Neural cell (in vitro differentiated cells): ENCODE data around the gene PAH. TPM values are rescaled to one million over a fixed set of nuclear protein-coding genes. Genes with fewer than 3 reads are reported as not detected.

Experiments
- H2AFZ ChIP-seq: fragments of 200-600, 300-800 bp; sonication (generic), shearing (Covaris generic); 2 replicates; pipeline ENCODE4 v1.6.0; 2014; ENCODE audit warnings: low read depth, mild to moderate bottlenecking, antibody characterized with exemption, low read length, moderate library complexity
- H3F3A ChIP-seq: fragments of 200-600 bp; shearing (Covaris generic); 2 replicates; pipeline ENCODE4 v1.6.1; 2016; ENCODE audit warnings: mild to moderate bottlenecking, moderate library complexity, mixed read lengths, antibody characterized with exemption, low read length; ENCODE audit not compliant: insufficient read depth, poor library complexity, severe bottlenecking
- H3K27ac ChIP-seq: fragments of 200-600, 300-800 bp; sonication (generic), shearing (Covaris generic); 2 replicates; pipeline ENCODE4 v1.5.1; 2014; ENCODE audit warnings: mild to moderate bottlenecking, low read length, moderate library complexity
- H3K27me3 ChIP-seq: fragments of 300-800, 200-600 bp; sonication (generic), shearing (Covaris generic); 2 replicates; pipeline ENCODE4 v1.6.0; 2014; ENCODE audit warnings: mild to moderate bottlenecking, low read depth, low read length, moderate library complexity; ENCODE audit not compliant: insufficient read depth
- H3K36me3 ChIP-seq: fragments of 300-800, 200-600 bp; sonication (generic), shearing (Covaris generic); 2 replicates; pipeline ENCODE4 v1.5.1; 2014; ENCODE audit warnings: mild to moderate bottlenecking, antibody characterized with exemption, low read length, moderate library complexity; ENCODE audit not compliant: insufficient read depth
- H3K4me2 ChIP-seq: fragments of 300-800, 200-600 bp; sonication (generic), shearing (Covaris generic); 2 replicates; pipeline ENCODE4 v1.6.0; 2014; ENCODE audit warnings: mild to moderate bottlenecking, low read length
- H3K4me3 ChIP-seq: fragments of 300-800, 200-600 bp; sonication (generic), shearing (Covaris generic); 2 replicates; pipeline ENCODE4 v1.5.1; 2014; ENCODE audit warnings: mild to moderate bottlenecking, low read length, moderate library complexity
- H3K79me2 ChIP-seq: fragments of 200-600 bp; shearing (Covaris generic); replicated peaks from 2 replicates; pipeline ENCODE4 v1.6.0; 2014; ENCODE audit warnings: mild to moderate bottlenecking, low read length, moderate library complexity; ENCODE audit not compliant: insufficient read depth
- H3K9ac ChIP-seq: fragments of 300-800, 200-600 bp; sonication (generic), shearing (Covaris generic); 2 replicates; pipeline ENCODE4 v1.6.1; 2016; ENCODE audit warnings: mild to moderate bottlenecking, low read length, mixed read lengths
- H3K9me2 ChIP-seq: fragments of 200-600 bp; shearing (Covaris generic); 2 replicates; pipeline ENCODE4 v1.6.1; 2016; ENCODE audit warnings: mild to moderate bottlenecking, low read length, mixed read lengths; ENCODE audit not compliant: insufficient read depth
- H3K9me3 ChIP-seq: fragments of 200-600, 300-800 bp; sonication (generic), shearing (Covaris generic); 2 replicates; pipeline ENCODE4 v1.6.1; 2016; ENCODE audit warnings: mild to moderate bottlenecking, mixed run types, low read length, moderate library complexity, mixed read lengths
- H4K20me1 ChIP-seq: fragments of 200-600 bp; shearing (Covaris generic); 2 replicates; pipeline ENCODE4 v1.6.1; 2016; ENCODE audit warnings: mild to moderate bottlenecking, mixed run types; ENCODE audit not compliant: insufficient read depth
- CTCF ChIP-seq: fragments of 450-650 bp; IDR thresholded peaks from 2 replicates; pipeline ENCODE4 v1.5.1; 2014; ENCODE audit warnings: antibody characterized with exemption, mild to moderate bottlenecking, moderate library complexity; ENCODE audit not compliant: poor library complexity, severe bottlenecking
- EP300 ChIP-seq: fragments of 450-650 bp; conservative IDR thresholded peaks from 2 replicates; pipeline ENCODE4 v1.6.1; 2014; ENCODE audit warnings: antibody characterized with exemption, mild to moderate bottlenecking, moderate library complexity; ENCODE audit not compliant: poor library complexity, severe bottlenecking
- EZH2 ChIP-seq: fragments of 200-600, 300-800 bp; shearing (Covaris generic), sonication (generic); IDR thresholded peaks from 2 replicates; pipeline ENCODE4 v1.6.1; 2014; ENCODE audit warnings: antibody characterized with exemption, low read length, borderline replicate concordance, mild to moderate bottlenecking; ENCODE audit not compliant: insufficient read depth, poor library complexity, severe bottlenecking
- MXI1 ChIP-seq: fragments of 450-650 bp; conservative IDR thresholded peaks from 2 replicates; pipeline ENCODE4 v1.6.1; 2014; ENCODE audit warnings: antibody characterized with exemption, mild to moderate bottlenecking; ENCODE audit not compliant: poor library complexity, severe bottlenecking
- POLR2AphosphoS5 ChIP-seq: IDR thresholded peaks from 2 replicates; pipeline ENCODE4 v1.6.1; 2012
- RAD21 ChIP-seq: fragments of 450-650 bp; conservative IDR thresholded peaks from 2 replicates; pipeline ENCODE4 v1.6.1; 2014; ENCODE audit warnings: antibody characterized with exemption, mild to moderate bottlenecking, moderate library complexity
- SMC3 ChIP-seq: fragments of 450-650 bp; conservative IDR thresholded peaks from 2 replicates; pipeline ENCODE4 v1.6.1; 2014; ENCODE audit warnings: antibody characterized with exemption, mild to moderate bottlenecking, moderate library complexity; ENCODE audit not compliant: poor library complexity
- TAF1 ChIP-seq: IDR thresholded peaks from 2 replicates; pipeline ENCODE4 v1.6.1; 2012; ENCODE audit warnings: low read depth
- polyA plus RNA-seq: library from polyadenylated mRNA; depleted of rRNA; stranded (reverse); fragments of >200 nt; gene quantifications from 2 replicates; pipeline ENCODE4 v1.2.3, GENCODE V29; 2014
- TF ChIP-seq, protein P1 (sequence below): IDR thresholded peaks from 2 replicates; pipeline ENCODE4 v1.6.1; 2012; ENCODE audit warnings: borderline replicate concordance

PAH gene
- polyA plus RNA-seq, 1 donor from 2014 or later: not detected

DNA sequence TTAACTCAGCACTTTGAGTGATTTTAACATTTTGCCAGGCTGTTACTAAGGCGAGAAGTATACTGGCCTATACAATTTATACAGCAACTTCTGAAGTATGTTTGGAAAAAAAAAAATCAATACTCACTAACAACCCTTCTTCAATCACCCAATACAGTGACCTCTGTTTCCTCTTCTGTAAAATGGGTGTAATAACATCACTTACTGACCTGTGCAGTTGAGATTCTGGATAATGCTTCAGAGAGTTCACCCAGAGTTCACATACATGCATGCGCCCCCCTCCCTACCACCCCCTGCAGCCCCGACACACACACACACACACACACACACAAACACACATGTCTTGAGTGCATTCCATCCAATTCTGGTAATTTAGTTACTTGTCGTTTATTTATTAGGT is 9.1 kb downstream of the PAH start:
- Histone ChIP-seq H2AFZ (no peak overlapping the region), H3K27ac (no peak overlapping the region), H4K20me1 (no peaks in the 10 kb centered on the region), H3K79me2 (no peaks in the 10 kb centered on the region), H3K4me3 (no peak overlapping the region), H3K9me2 (no peaks in the 10 kb centered on the region), H3K4me2 (no peak overlapping the region), H3K27me3 (no peaks in the 10 kb centered on the region), H3K9ac (no peak overlapping the region), H3K9me3 (no peaks in the 10 kb centered on the region), H3K36me3 (no peaks in the 10 kb centered on the region), H3F3A (no peaks in the 10 kb centered on the region)
- TF ChIP-seq TAF1 (no peak), EZH2 (no peak), MXI1 (no peak), EP300 (no peak), POLR2AphosphoS5 (no peak), CTCF (no peak), RAD21 (no peak), SMC3 (no peak)
- TF ChIP-seq, protein P1, sequence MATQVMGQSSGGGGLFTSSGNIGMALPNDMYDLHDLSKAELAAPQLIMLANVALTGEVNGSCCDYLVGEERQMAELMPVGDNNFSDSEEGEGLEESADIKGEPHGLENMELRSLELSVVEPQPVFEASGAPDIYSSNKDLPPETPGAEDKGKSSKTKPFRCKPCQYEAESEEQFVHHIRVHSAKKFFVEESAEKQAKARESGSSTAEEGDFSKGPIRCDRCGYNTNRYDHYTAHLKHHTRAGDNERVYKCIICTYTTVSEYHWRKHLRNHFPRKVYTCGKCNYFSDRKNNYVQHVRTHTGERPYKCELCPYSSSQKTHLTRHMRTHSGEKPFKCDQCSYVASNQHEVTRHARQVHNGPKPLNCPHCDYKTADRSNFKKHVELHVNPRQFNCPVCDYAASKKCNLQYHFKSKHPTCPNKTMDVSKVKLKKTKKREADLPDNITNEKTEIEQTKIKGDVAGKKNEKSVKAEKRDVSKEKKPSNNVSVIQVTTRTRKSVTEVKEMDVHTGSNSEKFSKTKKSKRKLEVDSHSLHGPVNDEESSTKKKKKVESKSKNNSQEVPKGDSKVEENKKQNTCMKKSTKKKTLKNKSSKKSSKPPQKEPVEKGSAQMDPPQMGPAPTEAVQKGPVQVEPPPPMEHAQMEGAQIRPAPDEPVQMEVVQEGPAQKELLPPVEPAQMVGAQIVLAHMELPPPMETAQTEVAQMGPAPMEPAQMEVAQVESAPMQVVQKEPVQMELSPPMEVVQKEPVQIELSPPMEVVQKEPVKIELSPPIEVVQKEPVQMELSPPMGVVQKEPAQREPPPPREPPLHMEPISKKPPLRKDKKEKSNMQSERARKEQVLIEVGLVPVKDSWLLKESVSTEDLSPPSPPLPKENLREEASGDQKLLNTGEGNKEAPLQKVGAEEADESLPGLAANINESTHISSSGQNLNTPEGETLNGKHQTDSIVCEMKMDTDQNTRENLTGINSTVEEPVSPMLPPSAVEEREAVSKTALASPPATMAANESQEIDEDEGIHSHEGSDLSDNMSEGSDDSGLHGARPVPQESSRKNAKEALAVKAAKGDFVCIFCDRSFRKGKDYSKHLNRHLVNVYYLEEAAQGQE: no peak

- H3K9me2 ChIP-seq: no peaks in the 10 kb centered on the region
- no peaks in the 10 kb centered on the region for H3F3A ChIP-seq
- H3K9ac ChIP-seq: no peak overlapping the region
- H3K79me2 ChIP-seq: no peaks in the 10 kb centered on the region
- no peaks in the 10 kb centered on the region for H3K9me3 ChIP-seq
- H2AFZ ChIP-seq: no peak overlapping the region
- TF ChIP-seq EP300: no peak
- no peak for TF ChIP-seq MXI1
- TF ChIP-seq POLR2AphosphoS5: no peak
- TF ChIP-seq TAF1: no peak
- TF ChIP-seq CTCF: no peak
- TF ChIP-seq, protein P1: no peak
- TF ChIP-seq SMC3: no peak
- TF ChIP-seq EZH2: no peak
- no peak for TF ChIP-seq RAD21
- no peaks in the 10 kb centered on the region for H3K36me3 ChIP-seq
- no peak overlapping the region for H3K27ac ChIP-seq
- H3K4me2 ChIP-seq: no peak overlapping the region
- H4K20me1 ChIP-seq: no peaks in the 10 kb centered on the region
- no peak overlapping the region for H3K4me3 ChIP-seq
- H3K27me3 ChIP-seq: no peaks in the 10 kb centered on the region
These were observed 11.8 kb downstream of the PAH start for GRCh38 chr12:102905229-102905628.
